SK-N-SH treated with all-trans-retinoic acid at 6 μM for 48 hours (cell line): Measurements from ENCODE around the gene CD300LB.
"Not testable (repeated sequence)": the region's sequence is repeated elsewhere in the genome, so short reads cannot be mapped to it uniquely, and the experiment has no call there.

Experiments
- ATAC-seq: fragments of 200-7000 bp; cut with Tn5 transposase; 3 replicates; pipeline ENCODE4 v1.9.1; 2020; ENCODE audit warnings: mild to moderate bottlenecking, moderate library complexity
- BACH2 ChIP-seq: fragments of 250-450 bp; sonication (Bioruptor Pico); IDR thresholded peaks from 2 replicates; pipeline ENCODE4 v1.9.0; 2021; ENCODE audit warnings: mild to moderate bottlenecking, borderline replicate concordance
- CSDC2 ChIP-seq: fragments of 250-450 bp; sonication (Bioruptor Pico); IDR thresholded peaks from 2 replicates; pipeline ENCODE4 v1.5.0; 2020; ENCODE audit warnings: mild to moderate bottlenecking, moderate library complexity
- ESRRG ChIP-seq: fragments of 250-450 bp; sonication (Bioruptor Pico); IDR thresholded peaks from 2 replicates; pipeline ENCODE4 v1.6.1; 2021; ENCODE audit warnings: mild to moderate bottlenecking
- GLIS3 ChIP-seq: fragments of 250-450 bp; sonication (Bioruptor Pico); IDR thresholded peaks from 2 replicates; pipeline ENCODE4 v1.5.0; 2020; ENCODE audit warnings: mild to moderate bottlenecking, moderate library complexity
- OSR1 ChIP-seq: fragments of 250-450 bp; sonication (Bioruptor Pico); IDR thresholded peaks from 2 replicates; pipeline ENCODE4 v1.8.0; 2022; ENCODE audit warnings: moderate library complexity, mild to moderate bottlenecking, inconsistent platforms
- PPARA ChIP-seq: fragments of 250-450 bp; sonication (Bioruptor Pico); IDR thresholded peaks from 2 replicates; pipeline ENCODE4 v1.5.0; 2020; ENCODE audit warnings: mild to moderate bottlenecking, borderline replicate concordance
- RARB ChIP-seq: fragments of 250-450 bp; sonication (Bioruptor Pico); IDR thresholded peaks from 2 replicates; pipeline ENCODE4 v1.8.0; 2021; ENCODE audit warnings: mild to moderate bottlenecking, moderate library complexity
- TCF4 ChIP-seq: fragments of 250-450 bp; sonication (Bioruptor Pico); IDR thresholded peaks from 2 replicates; pipeline ENCODE4 v1.8.0; 2021; ENCODE audit warnings: mild to moderate bottlenecking, moderate library complexity, borderline replicate concordance
- TOX ChIP-seq: fragments of 250-450 bp; sonication (Bioruptor Pico); IDR thresholded peaks from 2 replicates; pipeline ENCODE4 v1.8.0; 2021; ENCODE audit warnings: mild to moderate bottlenecking, moderate library complexity, borderline replicate concordance
- ZC3H10 ChIP-seq: fragments of 250-450 bp; sonication (Bioruptor Pico); IDR thresholded peaks from 2 replicates; pipeline ENCODE4 v1.5.1; 2021; ENCODE audit warnings: mild to moderate bottlenecking, moderate library complexity
- ZFP3 ChIP-seq: fragments of 250-450 bp; sonication (Bioruptor Pico); IDR thresholded peaks from 2 replicates; pipeline ENCODE4 v1.5.0; 2020; ENCODE audit warnings: mild to moderate bottlenecking, moderate library complexity
- ZFP30 ChIP-seq: fragments of 450-650 bp; formaldehyde crosslinking; IDR thresholded peaks from 2 replicates; pipeline ENCODE4 v1.5.0; 2022; ENCODE audit warnings: mild to moderate bottlenecking, moderate library complexity
- ZNF565 ChIP-seq: fragments of 450-650 bp; formaldehyde crosslinking; conservative IDR thresholded peaks from 2 replicates; pipeline ENCODE4 v1.5.0; 2020; ENCODE audit warnings: low read depth, mild to moderate bottlenecking, moderate library complexity
- TF ChIP-seq, protein P1 (sequence below): fragments of 250-450 bp; sonication (Bioruptor Pico); IDR thresholded peaks from 2 replicates; pipeline ENCODE4 v1.8.0; 2021; ENCODE audit warnings: low read depth, mild to moderate bottlenecking, moderate library complexity, borderline replicate concordance
- TF ChIP-seq, protein P2 (sequence below): fragments of 250-450 bp; sonication (Bioruptor Pico); IDR thresholded peaks from 2 replicates; pipeline ENCODE4 v1.5.1; 2021; ENCODE audit warnings: mild to moderate bottlenecking, moderate library complexity
- TF ChIP-seq, protein P3 (sequence below): fragments of 250-450 bp; sonication (Bioruptor Pico); IDR thresholded peaks from 2 replicates; pipeline ENCODE4 v1.5.1; 2020; ENCODE audit warnings: low read depth, mild to moderate bottlenecking, moderate library complexity
- TF ChIP-seq, protein P4 (sequence below): fragments of 250-450 bp; sonication (Bioruptor Pico); IDR thresholded peaks from 2 replicates; pipeline ENCODE4 v1.8.0; 2020; ENCODE audit warnings: mild to moderate bottlenecking, moderate library complexity, borderline replicate concordance
- TF ChIP-seq, protein P5 (sequence below): fragments of 250-450 bp; sonication (Bioruptor Pico); IDR thresholded peaks from 2 replicates; pipeline ENCODE4 v1.5.0; 2020; ENCODE audit warnings: mild to moderate bottlenecking, moderate library complexity

CD300LB gene

DNA sequence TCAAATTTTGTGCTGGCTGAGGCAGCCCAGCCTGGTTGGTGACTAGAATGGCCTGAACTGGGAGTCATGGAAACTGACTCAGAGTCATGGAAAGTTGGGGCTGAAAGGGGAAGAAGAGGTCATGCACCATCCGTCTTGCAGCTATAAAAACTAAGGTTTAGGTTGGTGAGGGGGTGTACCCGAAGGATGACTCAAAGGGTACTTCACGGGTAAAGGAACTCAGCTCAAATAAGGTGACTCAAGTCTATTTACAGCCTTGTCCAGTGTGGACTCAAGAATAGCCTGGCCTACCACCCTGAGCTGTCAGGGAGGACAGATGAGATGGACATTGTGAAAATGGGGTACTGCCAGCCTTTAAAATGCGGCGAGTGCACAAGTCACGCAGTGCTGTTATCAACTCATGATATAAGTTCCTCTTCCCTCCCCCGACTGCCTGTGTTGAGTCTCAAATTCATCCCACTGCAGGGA lies 18.6 kb downstream of the CD300LB start:
- no peak for ATAC-seq

DNA sequence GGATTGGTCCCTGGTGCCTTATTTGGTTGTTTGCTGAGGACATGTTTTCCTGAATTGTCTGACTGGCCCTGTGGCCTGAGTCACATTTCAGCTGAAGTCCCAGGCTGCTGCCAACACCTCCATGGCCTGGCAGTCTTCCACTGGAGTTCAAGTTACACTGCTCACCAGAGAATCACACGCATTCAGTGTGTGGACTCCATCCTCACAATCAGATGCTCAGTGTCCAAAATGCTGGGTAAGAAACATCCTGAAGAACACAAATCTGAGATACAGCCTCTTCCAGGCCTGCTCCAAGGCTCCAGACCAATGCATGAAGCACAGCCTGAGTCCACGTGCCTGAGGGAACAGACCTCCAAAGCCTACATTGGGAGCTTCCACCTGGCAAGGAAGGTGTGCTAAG lies 19.2 kb downstream of the CD300LB start:
- ATAC-seq: no peak
- TF ChIP-seq RARB (CRISPR knock-in tag) (no peak), ZC3H10 (CRISPR knock-in tag) (no peak), ZFP30 (CRISPR knock-in tag) (no peak), ZNF565 (no peak), TOX (CRISPR knock-in tag) (no peak)
- TF ChIP-seq, protein P1, sequence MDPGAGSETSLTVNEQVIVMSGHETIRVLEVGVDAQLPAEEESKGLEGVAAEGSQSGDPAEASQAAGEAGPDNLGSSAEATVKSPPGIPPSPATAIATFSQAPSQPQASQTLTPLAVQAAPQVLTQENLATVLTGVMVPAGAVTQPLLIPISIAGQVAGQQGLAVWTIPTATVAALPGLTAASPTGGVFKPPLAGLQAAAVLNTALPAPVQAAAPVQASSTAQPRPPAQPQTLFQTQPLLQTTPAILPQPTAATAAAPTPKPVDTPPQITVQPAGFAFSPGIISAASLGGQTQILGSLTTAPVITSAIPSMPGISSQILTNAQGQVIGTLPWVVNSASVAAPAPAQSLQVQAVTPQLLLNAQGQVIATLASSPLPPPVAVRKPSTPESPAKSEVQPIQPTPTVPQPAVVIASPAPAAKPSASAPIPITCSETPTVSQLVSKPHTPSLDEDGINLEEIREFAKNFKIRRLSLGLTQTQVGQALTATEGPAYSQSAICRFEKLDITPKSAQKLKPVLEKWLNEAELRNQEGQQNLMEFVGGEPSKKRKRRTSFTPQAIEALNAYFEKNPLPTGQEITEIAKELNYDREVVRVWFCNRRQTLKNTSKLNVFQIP: no peak
- TF ChIP-seq, protein P2, sequence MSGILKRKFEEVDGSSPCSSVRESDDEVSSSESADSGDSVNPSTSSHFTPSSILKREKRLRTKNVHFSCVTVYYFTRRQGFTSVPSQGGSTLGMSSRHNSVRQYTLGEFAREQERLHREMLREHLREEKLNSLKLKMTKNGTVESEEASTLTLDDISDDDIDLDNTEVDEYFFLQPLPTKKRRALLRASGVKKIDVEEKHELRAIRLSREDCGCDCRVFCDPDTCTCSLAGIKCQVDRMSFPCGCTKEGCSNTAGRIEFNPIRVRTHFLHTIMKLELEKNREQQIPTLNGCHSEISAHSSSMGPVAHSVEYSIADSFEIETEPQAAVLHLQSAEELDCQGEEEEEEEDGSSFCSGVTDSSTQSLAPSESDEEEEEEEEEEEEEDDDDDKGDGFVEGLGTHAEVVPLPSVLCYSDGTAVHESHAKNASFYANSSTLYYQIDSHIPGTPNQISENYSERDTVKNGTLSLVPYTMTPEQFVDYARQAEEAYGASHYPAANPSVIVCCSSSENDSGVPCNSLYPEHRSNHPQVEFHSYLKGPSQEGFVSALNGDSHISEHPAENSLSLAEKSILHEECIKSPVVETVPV (CRISPR knock-in tag): no peak
- TF ChIP-seq, protein P3, sequence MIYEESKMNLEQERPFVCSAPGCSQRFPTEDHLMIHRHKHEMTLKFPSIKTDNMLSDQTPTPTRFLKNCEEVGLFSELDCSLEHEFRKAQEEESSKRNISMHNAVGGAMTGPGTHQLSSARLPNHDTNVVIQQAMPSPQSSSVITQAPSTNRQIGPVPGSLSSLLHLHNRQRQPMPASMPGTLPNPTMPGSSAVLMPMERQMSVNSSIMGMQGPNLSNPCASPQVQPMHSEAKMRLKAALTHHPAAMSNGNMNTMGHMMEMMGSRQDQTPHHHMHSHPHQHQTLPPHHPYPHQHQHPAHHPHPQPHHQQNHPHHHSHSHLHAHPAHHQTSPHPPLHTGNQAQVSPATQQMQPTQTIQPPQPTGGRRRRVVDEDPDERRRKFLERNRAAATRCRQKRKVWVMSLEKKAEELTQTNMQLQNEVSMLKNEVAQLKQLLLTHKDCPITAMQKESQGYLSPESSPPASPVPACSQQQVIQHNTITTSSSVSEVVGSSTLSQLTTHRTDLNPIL (CRISPR knock-in tag): no peak
- TF ChIP-seq, protein P4, sequence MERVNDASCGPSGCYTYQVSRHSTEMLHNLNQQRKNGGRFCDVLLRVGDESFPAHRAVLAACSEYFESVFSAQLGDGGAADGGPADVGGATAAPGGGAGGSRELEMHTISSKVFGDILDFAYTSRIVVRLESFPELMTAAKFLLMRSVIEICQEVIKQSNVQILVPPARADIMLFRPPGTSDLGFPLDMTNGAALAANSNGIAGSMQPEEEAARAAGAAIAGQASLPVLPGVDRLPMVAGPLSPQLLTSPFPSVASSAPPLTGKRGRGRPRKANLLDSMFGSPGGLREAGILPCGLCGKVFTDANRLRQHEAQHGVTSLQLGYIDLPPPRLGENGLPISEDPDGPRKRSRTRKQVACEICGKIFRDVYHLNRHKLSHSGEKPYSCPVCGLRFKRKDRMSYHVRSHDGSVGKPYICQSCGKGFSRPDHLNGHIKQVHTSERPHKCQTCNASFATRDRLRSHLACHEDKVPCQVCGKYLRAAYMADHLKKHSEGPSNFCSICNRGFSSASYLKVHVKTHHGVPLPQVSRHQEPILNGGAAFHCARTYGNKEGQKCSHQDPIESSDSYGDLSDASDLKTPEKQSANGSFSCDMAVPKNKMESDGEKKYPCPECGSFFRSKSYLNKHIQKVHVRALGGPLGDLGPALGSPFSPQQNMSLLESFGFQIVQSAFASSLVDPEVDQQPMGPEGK (CRISPR knock-in tag): no peak
- TF ChIP-seq, all 23 proteins: peak for 0

More for the DNA sequence above, 18.6 kb downstream of the CD300LB start:
- no peak for TF ChIP-seq PPARA (CRISPR knock-in tag)
- TF ChIP-seq, protein P5, sequence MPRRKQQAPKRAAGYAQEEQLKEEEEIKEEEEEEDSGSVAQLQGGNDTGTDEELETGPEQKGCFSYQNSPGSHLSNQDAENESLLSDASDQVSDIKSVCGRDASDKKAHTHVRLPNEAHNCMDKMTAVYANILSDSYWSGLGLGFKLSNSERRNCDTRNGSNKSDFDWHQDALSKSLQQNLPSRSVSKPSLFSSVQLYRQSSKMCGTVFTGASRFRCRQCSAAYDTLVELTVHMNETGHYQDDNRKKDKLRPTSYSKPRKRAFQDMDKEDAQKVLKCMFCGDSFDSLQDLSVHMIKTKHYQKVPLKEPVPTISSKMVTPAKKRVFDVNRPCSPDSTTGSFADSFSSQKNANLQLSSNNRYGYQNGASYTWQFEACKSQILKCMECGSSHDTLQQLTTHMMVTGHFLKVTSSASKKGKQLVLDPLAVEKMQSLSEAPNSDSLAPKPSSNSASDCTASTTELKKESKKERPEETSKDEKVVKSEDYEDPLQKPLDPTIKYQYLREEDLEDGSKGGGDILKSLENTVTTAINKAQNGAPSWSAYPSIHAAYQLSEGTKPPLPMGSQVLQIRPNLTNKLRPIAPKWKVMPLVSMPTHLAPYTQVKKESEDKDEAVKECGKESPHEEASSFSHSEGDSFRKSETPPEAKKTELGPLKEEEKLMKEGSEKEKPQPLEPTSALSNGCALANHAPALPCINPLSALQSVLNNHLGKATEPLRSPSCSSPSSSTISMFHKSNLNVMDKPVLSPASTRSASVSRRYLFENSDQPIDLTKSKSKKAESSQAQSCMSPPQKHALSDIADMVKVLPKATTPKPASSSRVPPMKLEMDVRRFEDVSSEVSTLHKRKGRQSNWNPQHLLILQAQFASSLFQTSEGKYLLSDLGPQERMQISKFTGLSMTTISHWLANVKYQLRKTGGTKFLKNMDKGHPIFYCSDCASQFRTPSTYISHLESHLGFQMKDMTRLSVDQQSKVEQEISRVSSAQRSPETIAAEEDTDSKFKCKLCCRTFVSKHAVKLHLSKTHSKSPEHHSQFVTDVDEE: no peak
- TF ChIP-seq, protein P1: no peak

DNA sequence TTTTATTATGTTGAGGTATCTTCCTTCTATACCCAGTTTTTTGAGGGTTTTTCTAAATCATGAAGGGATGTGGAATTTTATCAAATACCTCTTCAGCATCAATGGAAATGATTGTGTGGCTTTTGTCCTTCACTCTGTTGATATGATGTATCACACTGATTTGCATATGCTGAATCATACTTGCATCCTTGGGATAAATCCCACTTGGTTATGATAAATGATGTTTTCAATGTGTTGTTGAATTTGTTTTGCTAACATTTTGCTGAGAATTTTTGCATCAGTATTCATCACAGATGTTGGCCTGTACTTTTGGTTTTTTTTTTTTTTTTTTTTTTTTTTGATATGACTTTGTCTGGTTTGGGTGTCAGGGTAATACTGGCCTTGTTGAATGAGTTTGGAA lies 23.1 kb downstream of the CD300LB start:
- TF ChIP-seq GLIS3 (CRISPR knock-in tag) (no peak), PPARA (CRISPR knock-in tag) (no peak), TCF4 (CRISPR knock-in tag) (no peak), CSDC2 (CRISPR knock-in tag) (no peak), ESRRG (no peak), ZNF565 (no peak), BACH2 (no peak), OSR1 (CRISPR knock-in tag) (no peak), ZFP3 (CRISPR knock-in tag) (no peak)
- no peak for ATAC-seq

DNA sequence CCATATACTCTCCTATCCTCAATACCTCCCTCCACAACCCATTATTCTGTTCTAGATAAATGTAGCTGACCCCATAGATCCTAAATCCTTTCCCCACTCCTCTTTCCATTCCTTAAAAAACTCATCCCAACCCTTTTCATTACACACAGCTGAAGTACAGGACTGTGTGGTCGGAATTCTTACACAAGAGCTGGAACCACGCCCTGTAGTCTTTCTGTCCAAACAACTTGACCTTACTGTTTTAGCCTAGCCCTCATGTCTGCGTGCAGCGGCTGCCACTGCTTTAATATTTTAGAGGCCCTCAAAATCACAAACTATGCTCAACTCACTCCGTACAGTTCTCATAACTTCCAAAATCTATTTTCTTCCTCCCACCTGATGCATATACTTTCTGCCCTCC lies 27.3 kb downstream of the CD300LB start:
- not testable (repeated sequence) for ATAC-seq
